Smooth muscle cell of the brain vasculature (primary cell): Measurements from ENCODE around the gene TRIM47.
A peak's percentile ranks its signal among the peaks of the same experiment; 100 is the strongest.
"Not testable (repeated sequence)": the region's sequence is repeated elsewhere in the genome, so short reads cannot be mapped to it uniquely, and the experiment has no call there.

Experiments used
- DNase-seq: peaks from one replicate; pipeline ENCODE4 v3.0.0-alpha.2; 2012; ENCODE audit warnings: low read depth, low spot score

The TRIM47 gene

GRCh38 chr17:75870228-75870627 lies 8.2 kb downstream of the TRIM47 start:
- not testable (repeated sequence) for DNase-seq

DNA sequence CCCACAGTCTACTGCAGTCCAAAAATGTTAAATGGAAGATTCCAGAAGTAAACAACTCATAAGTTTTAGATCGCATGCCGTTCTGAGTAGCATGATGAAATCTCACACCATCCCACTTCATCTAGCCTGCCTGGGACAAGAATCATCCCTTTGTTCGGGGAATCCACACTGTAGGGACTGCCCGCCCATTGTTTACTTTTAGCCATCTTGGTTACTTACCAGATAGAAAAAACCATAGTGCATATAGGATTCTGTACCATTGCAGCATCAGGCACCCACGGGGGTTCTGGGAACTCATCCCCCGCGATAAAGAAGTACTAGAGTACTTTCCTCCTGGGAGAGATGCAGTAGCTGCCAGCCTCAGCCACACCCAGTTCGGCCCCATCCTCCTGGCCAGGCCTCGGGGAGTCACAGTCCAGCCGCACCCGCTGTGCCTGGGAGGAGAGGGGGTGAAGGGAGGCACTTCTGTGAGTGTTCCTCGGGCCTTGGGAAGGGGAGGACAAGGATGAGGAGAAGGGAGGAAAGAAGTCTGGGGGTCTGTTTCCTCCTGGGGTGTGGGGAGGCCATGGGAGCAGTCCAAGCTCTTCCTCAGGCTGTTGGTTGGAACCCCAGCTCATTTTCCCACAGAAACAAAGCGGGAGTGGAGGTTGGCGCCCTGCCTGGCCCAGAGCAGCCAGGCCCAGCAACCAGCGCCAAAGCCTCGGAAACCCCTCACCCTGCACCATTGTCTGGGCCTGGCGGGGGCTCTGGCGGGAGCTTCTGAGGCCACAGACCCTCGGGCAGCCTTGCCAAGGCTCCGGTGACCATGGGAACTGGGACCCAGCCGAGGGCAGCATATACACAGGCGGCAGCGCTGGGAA lies 8.9 kb downstream of the TRIM47 start:
- DNase-seq = no peak

DNA sequence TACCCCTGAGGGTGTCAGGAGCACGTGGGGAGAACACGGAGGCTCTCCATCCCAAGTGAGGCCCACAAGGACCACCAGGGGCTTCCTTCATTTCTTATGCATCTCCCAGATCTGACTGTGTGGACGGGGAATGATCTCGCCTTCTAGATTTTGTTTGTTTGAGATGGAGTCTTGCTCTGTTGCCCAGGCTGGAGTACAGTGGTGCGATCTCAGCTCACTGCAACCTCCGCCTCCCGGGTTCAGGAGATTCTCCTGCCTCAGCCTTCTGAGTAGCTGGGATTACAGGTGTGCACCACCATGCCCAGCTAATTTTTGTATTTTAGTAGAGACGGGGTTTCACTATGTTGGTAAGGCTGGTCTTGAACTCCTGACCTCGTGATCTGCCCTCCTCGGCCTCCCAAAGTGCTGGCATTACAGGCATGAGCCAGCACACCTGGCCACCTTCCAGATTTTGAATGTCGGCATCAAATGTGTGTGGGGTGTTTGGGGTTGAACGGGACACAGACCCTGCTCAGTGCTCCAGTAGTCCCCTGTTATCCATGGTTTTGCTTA lies 9.6 kb downstream of the TRIM47 start:
- DNase-seq = not testable (repeated sequence)

DNA sequence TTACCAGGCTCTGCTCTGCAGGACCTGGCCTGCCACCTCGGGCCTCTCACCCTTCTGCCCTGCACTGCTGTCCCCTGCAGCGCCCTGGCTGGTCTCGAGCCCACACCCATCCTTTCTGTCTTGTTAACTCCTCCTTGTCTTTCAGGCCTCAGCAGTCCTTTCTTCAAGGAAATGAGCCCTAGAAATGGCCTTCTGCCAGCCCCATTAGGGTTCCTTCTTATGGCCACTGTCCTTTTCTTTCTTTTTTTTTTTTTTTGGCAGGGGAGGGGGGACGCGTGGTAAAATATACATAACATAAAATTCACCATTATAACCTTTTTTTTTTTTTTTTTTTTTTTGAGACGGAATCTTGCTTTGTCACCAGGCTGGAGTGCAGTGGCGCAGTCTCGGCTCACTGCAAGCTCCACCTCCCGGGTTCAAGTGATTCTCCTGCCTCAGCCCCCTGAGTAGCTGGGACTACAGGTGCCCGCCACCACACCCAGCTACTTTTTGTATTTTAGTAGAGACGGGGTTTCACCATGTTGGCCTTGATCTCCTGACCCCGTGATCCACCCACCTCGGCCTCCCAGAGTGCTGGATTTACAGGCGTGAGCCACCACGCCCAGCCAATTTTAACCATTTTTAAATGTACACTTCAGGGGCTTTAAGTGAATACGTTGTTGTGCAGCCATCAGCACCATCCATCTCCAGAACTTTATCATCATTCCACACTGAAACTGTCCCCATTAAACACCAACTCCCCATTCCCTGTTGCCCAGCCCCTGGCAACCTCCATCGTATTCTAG lies 12.8 kb downstream of the TRIM47 start:
- not testable (repeated sequence) for DNase-seq

DNA sequence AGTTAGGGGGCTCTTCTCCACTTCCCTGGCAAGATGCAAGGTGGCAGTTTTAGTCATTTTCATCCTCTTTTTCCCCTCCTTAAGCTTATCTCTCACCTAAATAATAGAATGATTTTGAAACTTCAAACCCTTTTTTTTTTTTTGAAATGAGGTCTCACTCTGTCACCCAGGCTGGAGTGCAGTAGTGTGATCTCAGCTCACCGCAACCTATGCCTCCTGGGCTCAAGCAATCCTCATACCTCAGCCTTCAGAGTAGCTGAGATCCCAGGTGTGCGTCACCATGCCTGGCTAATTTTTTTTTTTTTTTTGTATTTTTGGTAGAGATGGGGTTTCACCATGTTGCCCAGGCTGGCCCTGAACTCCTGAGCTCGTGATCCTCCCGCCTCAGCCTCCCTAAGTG lies 13.5 kb downstream of the TRIM47 start:
- not testable (repeated sequence) for DNase-seq

DNA sequence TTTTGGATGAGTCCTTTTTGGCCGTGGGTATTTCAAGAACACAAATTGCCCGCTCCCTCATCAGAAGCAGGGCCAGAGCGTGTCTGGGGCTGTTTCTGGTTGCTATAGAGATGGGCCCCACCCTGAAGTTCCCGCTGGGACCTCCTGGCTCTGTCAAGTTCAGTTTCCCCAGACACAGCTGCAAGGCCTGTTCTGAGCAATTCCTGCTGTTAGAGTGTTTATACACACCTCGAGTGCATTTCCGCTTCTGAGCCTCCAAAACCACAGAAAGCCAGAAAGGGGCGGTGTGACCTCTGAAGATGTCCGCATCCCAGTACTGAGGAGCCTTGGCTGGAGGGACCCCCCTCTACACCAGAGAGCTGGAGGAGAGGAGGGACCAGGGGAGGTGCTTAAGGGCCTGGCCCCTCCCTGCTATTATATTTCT lies 13.9 kb downstream of the TRIM47 start:
- DNase-seq = peak; percentile 95

- DNase-seq = no peak
Measured at GRCh38 chr17:75861927-75862317, 16.5 kb downstream of the TRIM47 start.

GRCh38 chr17:75859358-75859757 lies 19.0 kb downstream of the TRIM47 start:
- DNase-seq = not testable (repeated sequence)

DNA sequence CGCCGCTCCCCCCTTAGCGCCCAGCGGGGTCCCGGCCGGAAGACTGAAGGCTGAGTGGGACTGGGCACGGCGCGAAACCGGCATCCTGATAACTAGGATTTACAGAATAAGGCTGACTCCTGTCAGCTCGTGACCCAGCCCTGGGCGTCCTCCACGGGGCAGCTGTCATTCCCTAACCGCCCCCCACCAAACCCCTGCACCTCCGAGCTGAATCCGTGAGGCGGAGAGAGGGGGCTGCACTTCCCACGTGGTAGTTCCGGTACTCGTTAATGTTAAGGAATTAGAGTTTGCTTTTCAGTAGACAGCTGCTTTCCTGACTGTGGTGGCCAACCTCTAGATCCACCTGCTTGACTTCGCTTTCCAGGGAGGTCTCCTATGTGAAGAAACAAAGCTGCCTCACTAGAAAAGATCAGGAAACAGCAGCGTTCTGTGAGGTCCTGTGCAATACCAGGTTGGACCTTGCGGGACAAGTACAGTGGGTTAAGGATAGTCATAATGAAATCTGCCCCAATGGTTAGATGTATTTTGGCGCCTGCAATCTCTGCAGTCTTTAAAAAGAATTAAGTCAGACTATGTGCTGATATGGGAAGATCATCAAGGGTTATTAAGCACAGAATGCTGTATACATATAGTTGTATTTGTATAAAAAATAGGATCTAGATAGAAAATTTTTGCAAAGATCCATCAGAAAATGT lies 22.2 kb downstream of the TRIM47 start:
- DNase-seq = no peak

DNA sequence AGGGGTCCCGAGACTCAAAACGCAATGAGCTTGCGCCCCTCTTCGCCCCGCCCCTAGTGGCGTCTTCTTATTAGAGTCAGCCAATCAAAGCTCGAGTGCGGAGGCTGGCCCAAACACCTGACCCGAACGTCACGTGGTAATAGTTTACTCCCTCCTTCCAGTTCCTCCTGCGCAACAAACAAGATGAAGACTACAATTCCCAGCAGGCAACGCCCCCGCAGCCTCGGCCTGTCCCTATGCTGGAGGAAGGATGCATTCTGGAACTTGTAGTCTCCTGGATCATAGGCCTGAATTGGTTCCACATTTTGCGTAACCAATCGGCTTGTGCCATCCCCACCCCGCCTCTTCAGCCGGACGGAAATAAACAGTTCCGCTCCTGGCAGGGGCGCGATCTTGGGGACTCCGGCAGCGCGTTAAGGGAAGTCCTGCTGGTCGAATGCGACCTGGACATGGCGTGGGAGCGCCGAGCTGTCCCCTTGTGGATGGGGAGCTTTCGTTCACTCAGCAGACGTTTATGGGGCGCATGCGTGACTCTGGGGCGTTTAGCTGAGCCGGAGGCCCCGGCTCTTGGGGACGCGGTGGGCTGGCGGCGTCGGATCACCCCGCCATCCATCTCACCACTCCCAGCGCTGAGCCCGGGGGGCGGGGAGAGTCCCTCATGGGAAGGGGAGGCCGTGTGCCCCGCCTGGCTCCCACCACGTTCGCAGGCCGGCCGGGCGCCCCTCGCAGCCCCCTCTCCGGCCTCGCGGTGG lies 22.9 kb downstream of the TRIM47 start, which contains the start of gene WBP2:
WBP2 (minus strand) TSS at position 26 of the 752 bp plus-strand sequence. CDS start 38 bp downstream, outside the sequence.
- DNase-seq = peak; percentile 99

DNA sequence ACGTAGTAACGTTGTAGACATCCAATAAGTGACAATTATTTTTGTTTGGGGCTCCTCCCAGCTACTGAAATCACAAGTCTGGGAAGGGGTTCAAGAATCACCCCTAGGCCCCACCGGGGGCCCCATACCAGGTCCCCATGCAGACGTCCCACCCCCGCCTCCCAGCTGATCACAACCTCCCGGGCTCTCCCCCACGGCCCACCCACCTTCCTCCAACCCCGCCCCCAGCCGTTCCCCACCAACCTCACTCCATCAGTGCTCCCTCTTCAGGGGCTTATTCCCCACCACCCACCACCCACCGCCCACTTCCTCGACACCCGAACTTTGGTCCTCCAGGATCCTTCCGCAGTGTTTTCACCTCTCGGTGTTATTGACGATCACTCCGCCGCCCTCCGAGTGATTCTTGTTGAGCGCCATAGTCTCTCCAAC lies 23.5 kb downstream of the TRIM47 start:
- no peak for DNase-seq

DNA sequence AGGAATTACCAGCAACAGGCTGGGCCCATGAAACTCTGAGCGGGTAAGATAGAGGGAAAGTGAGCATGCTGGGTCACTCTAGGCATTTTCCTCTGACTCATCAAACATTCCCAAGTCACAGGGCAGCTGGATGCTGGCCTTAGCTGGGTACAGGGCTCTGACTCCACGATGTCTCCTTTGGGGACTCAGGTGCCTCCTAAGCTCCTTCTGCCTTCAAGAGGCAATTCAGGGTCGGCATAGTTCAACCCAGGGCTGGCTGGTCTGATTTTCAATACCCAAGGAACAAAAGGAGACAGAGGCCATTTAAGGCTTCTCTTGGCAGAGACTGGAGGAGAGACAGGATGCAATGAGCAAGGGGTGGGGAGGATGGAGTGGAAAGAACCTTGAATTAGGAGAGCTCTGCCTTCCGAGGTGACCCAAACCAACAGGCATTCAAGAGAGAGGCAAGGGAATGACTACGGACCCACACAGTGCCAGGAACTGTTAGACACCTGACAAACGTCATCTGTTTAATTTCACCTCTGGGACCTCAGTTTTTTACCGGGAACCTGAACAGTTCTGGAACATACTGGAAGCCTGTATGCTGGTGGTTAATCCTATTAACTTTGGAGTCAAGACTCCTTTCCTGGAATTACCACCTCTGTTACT lies 24.2 kb downstream of the TRIM47 start:
- DNase-seq = no peak

DNA sequence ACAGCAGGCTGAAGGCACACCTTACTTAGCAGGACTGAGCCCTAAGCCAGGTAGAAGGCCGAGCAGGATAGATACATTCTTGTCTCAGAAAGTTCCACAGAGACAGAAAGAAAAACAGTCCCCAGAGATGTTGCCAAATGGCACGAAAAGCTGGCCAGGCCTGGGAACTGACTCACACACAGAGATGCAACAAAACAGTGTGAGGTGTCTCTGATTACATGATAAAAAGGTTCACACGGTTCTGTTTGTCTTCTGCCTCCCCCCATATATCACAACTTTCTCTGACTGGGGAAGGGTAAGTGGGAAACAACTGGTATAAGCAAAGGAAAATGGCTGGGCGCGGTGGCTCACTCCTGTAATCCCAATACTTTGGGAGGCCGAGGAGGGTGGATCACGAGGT lies 24.9 kb downstream of the TRIM47 start:
- no peak for DNase-seq

GRCh38 chr17:75851693-75851991 lies 26.7 kb downstream of the TRIM47 start:
- DNase-seq = not testable (repeated sequence)

DNA sequence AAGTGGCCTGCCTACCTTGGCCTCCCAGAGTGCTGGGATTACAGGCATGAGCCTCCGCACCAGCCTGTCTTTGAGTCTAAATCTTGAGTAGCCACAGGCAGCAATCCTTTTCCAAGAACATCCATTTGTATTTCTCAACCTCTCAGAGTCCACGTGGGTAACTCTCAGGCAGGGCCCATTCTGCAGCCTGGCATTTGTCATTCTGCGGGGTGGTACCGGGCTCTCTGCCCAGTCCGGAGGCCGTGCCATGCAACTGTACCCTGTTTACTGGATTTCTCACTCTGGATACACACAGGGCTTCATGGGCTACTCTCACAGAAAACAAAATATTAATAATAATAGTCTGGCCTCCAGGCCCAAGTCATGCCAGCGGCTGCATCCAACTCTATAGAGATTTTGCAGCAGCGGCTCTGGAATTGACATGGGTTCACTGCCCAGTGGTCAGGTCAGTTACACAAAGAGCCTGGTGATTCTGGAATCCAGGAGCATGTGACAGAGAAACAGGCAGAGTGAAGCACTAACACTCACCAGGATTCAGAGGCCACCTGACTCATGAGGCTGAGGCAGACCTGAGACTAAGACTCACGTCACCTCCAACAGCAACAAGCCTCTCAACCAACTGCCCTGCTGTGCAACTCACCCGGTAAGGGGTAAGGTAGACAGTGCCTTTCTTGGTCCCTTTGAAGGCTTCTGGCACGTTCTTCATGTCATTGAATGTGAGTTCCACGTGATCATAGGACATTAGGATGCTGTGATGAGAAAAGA lies 27.3 kb downstream of the TRIM47 start:
- DNase-seq = no peak

GRCh38 chr17:75849724-75850123 lies 28.7 kb downstream of the TRIM47 start:
- DNase-seq = no peak

GRCh38 chr17:75849279-75849646 lies 29.1 kb downstream of the TRIM47 start:
- DNase-seq = no peak

- no peak for DNase-seq
Measured at GRCh38 chr17:75848523-75849278, 29.7 kb downstream of the TRIM47 start.
